Thoracic aorta (tissue), 2 donors: ENCODE data around the gene MARCHF10. TPM values are rescaled to one million over a fixed set of nuclear protein-coding genes. Genes with fewer than 3 reads are reported as not detected.

Experiments
- ATAC-seq: fragments of 150-250 bp; one replicate; pipeline ENCODE4 v1.8.0; 2017; ENCODE audit warnings: low read depth; ENCODE audit not compliant: insufficient number of reproducible peaks, low FRiP score
- DNase-seq: peaks from one replicate; pipeline ENCODE4 v3.0.0-alpha.2; 2020; ENCODE audit warnings: low spot score
- H3K27ac ChIP-seq, 2 donors: fragments of 200-600 bp; sonication (generic); 1 replicate in 1 of 2; 2 replicates in 1 of 2; pipeline ENCODE4 v1.5.1; 2016; ENCODE audit warnings: mild to moderate bottlenecking in 2 of 2, moderate library complexity in 2 of 2
- H3K27me3 ChIP-seq: fragments of 200-600 bp; sonication (generic); replicated peaks from 2 replicates; pipeline ENCODE4 v1.6.0; 2016; ENCODE audit warnings: mild to moderate bottlenecking; ENCODE audit not compliant: insufficient read depth
- H3K36me3 ChIP-seq: fragments of 200-600 bp; sonication (generic); one replicate; pipeline ENCODE4 v1.5.1; 2016
- H3K4me1 ChIP-seq, 2 donors: fragments of 200-600 bp; sonication (generic); 1 replicate in 1 of 2; 2 replicates in 1 of 2; pipeline versions ENCODE4 v1.5.1 to v1.6.0; 2016; ENCODE audit warnings: low read depth in 2 of 2, mild to moderate bottlenecking in 1 of 2; ENCODE audit not compliant: control insufficient read depth in 1 of 2
- H3K4me3 ChIP-seq: fragments of 200-600 bp; sonication (generic); 2 replicates; pipeline ENCODE4 v1.5.1; 2016; ENCODE audit warnings: mild to moderate bottlenecking
- H3K9me3 ChIP-seq: fragments of 200-600 bp; sonication (generic); 2 replicates; pipeline ENCODE4 v1.5.1; 2016
- CTCF ChIP-seq: fragments of 200-600 bp; sonication (generic); IDR thresholded peaks from one replicate; pipeline ENCODE4 v1.5.1; 2019; ENCODE audit warnings: antibody characterized with exemption
- total RNA-seq, 2 donors: library from RNA; depleted of rRNA; stranded (reverse); fragments of >200 nt; gene quantifications; one replicate each; pipeline versions ENCODE4 v1.1.0 to v1.2.3, GENCODE V29; 2016

Gene MARCHF10
- total RNA-seq, 2 donors from 2014 or later, result not detected

- Histone ChIP-seq H3K4me3 (no peak overlapping the region), H3K4me1 (no peaks in the 10 kb centered on the region), H3K36me3 (no peaks in the 10 kb centered on the region), H3K27me3 (no peaks in the 10 kb centered on the region), H3K27ac (no peak overlapping the region), H3K9me3 (no peaks in the 10 kb centered on the region)
- ATAC-seq, result no peak
- DNase-seq, result no peak
- no peak for TF ChIP-seq CTCF
These were observed 7.5 kb downstream of the MARCHF10 start for GRCh38 chr17:62800585-62800984.

GRCh38 chr17:62797959-62798358, 10.2 kb downstream of the MARCHF10 start:
- Histone ChIP-seq H3K4me3 (no peak overlapping the region), H3K27me3 (no peaks in the 10 kb centered on the region), H3K9me3 (no peaks in the 10 kb centered on the region), H3K36me3 (no peaks in the 10 kb centered on the region), H3K27ac (no peak overlapping the region), H3K4me1 (no peaks in the 10 kb centered on the region)
- no peak for ATAC-seq
- no peak for DNase-seq
- no peak for TF ChIP-seq CTCF

- H3K36me3 ChIP-seq, result no peaks in the 10 kb centered on the region
- no peak overlapping the region for H3K4me3 ChIP-seq
- TF ChIP-seq CTCF, result no peak
- H3K9me3 ChIP-seq, result no peaks in the 10 kb centered on the region
- H3K4me1 ChIP-seq, result no peaks in the 10 kb centered on the region
- no peaks in the 10 kb centered on the region for H3K27me3 ChIP-seq
- no peak for DNase-seq
- ATAC-seq, result no peak
- H3K27ac ChIP-seq, result no peak overlapping the region
These were observed 11.8 kb downstream of the MARCHF10 start for GRCh38 chr17:62796291-62796690.

- H3K36me3 ChIP-seq, result no peaks in the 10 kb centered on the region
- ATAC-seq (no peak), DNase-seq (no peak)
- no peaks in the 10 kb centered on the region for H3K9me3 ChIP-seq
- peak overlapping the region; percentile 6 for H3K4me3 ChIP-seq
- no peaks in the 10 kb centered on the region for H3K27me3 ChIP-seq
- no peaks in the 10 kb centered on the region for H3K4me1 ChIP-seq
- H3K27ac ChIP-seq, result no peak overlapping the region
- no peak for TF ChIP-seq CTCF
These were observed 13.5 kb downstream of the MARCHF10 start for GRCh38 chr17:62794666-62794971.

GRCh38 chr17:62793919-62794665, 14.0 kb downstream of the MARCHF10 start:
- Histone ChIP-seq H3K27me3 (no peaks in the 10 kb centered on the region), H3K4me1 (no peaks in the 10 kb centered on the region), H3K36me3 (no peaks in the 10 kb centered on the region), H3K4me3 (no peak overlapping the region), H3K9me3 (no peaks in the 10 kb centered on the region), H3K27ac (no peak overlapping the region)
- no peak for TF ChIP-seq CTCF
- no peak for ATAC-seq
- no peak for DNase-seq
